ENCODE results near the gene RAB6B.

The RAB6B gene

GRCh38 chr3:133799794-133800585 is 95.7 kb downstream of the RAB6B start:
- TF ChIP-seq CTCF (IDR thresholded peaks at IDR 0.05), result no peak
- no peaks in the 10 kb centered on the region for H3K36me3 ChIP-seq (ENCODE audit: control insufficient read depth, insufficient read depth, low read length)
- no peak overlapping the region for H3K4me3 ChIP-seq (ENCODE audit: low read depth, low read length)
- no peak overlapping the region for H3K9ac ChIP-seq
- H3K27ac ChIP-seq, result no peak overlapping the region
- no peaks in the 10 kb centered on the region for H3K27me3 ChIP-seq (ENCODE audit: control insufficient read depth, insufficient read depth, low read length)
- H3K4me1 ChIP-seq, result peaks cover 4% of the 10 kb centered on the region
- no peaks in the 10 kb centered on the region for H3K9me3 ChIP-seq (ENCODE audit: control insufficient read depth, low read length)
- no peak overlapping the region for H3K4me2 ChIP-seq (ENCODE audit: low read length)
- H2AFZ ChIP-seq, result no peak overlapping the region
- H3K79me2 ChIP-seq, result no peaks in the 10 kb centered on the region

GRCh38 chr3:133797396-133798105 is 98.1 kb downstream of the RAB6B start:
- no peaks in the 10 kb centered on the region for H3K79me2 ChIP-seq
- H3K36me3 ChIP-seq (ENCODE audit: control insufficient read depth, insufficient read depth, low read length), result no peaks in the 10 kb centered on the region
- H3K4me2 ChIP-seq (ENCODE audit: low read length), result no peak overlapping the region
- H3K27me3 ChIP-seq (ENCODE audit: control insufficient read depth, insufficient read depth, low read length), result no peaks in the 10 kb centered on the region
- no peaks in the 10 kb centered on the region for H3K4me1 ChIP-seq
- H3K4me3 ChIP-seq (ENCODE audit: low read depth, low read length), result no peak overlapping the region
- no peak overlapping the region for H3K27ac ChIP-seq
- no peaks in the 10 kb centered on the region for H3K9me3 ChIP-seq (ENCODE audit: control insufficient read depth, low read length)
- H2AFZ ChIP-seq, result no peak overlapping the region
- no peak for TF ChIP-seq CTCF (IDR thresholded peaks at IDR 0.05)
- H3K9ac ChIP-seq, result no peak overlapping the region

DNA sequence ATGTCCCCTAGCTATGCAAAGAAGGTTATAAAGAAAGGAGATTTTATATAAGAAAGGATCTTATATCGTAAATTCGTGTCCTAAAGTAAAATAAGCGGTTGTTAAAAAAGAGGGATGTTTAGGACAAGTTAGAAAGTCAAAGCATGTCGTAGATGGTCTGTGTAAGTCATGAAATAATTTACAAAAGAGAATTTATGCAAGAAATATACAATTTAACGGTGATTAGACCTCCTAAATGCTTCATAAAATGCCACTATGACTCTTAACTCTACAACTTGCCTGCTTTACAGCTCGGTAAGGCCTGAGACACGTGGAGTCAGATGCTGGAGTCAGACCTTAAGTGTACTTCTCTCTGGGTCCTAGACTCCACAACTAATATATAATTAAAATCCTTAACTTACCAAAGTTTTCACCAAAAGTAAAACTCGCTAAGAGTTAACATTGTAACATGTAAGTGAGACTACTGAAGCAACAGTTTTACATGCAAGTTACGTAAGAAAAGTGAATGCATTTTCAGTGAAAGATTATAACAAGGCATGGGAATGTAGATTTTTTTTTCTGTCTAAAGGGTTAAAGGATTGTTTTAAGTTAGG is 103.4 kb downstream of the RAB6B start:
- no peaks in the 10 kb centered on the region for H3K9me3 ChIP-seq (ENCODE audit: control insufficient read depth, low read length)
- no peak for TF ChIP-seq CTCF (IDR thresholded peaks at IDR 0.05)
- H3K4me3 ChIP-seq (ENCODE audit: low read depth, low read length), result no peak overlapping the region

GRCh38 chr3:133788024-133788423 is 107.7 kb downstream of the RAB6B start:
- Histone ChIP-seq H3K27me3 (ENCODE audit: control insufficient read depth, insufficient read depth, low read length) (no peaks in the 10 kb centered on the region), H3K9me3 (ENCODE audit: control insufficient read depth, low read length) (no peaks in the 10 kb centered on the region), H3K9ac (no peak overlapping the region), H3K4me3 (ENCODE audit: low read depth, low read length) (no peak overlapping the region), H3K36me3 (ENCODE audit: control insufficient read depth, insufficient read depth, low read length) (no peaks in the 10 kb centered on the region), H3K27ac (no peak overlapping the region), H3K79me2 (no peaks in the 10 kb centered on the region), H3K4me1 (no peaks in the 10 kb centered on the region), H2AFZ (no peak overlapping the region), H3K4me2 (ENCODE audit: low read length) (no peak overlapping the region)
- no peak for TF ChIP-seq CTCF (IDR thresholded peaks at IDR 0.05)

More for the DNA sequence above, 103.4 kb downstream of the RAB6B start:
- Histone ChIP-seq H2AFZ (no peak overlapping the region), H3K4me1 (no peaks in the 10 kb centered on the region), H3K9ac (no peak overlapping the region), H3K27me3 (ENCODE audit: control insufficient read depth, insufficient read depth, low read length) (no peaks in the 10 kb centered on the region), H3K79me2 (no peaks in the 10 kb centered on the region), H3K36me3 (ENCODE audit: control insufficient read depth, insufficient read depth, low read length) (no peaks in the 10 kb centered on the region), H3K4me2 (ENCODE audit: low read length) (no peak overlapping the region), H3K27ac (no peak overlapping the region)

All from parathyroid adenoma (tissue), 2 donors.